Ovary (tissue), 9 donors: ENCODE data around the gene OR4F15. TPM values are rescaled to one million over a fixed set of nuclear protein-coding genes. Genes with fewer than 3 reads are reported as not detected.

Experiments
- DNase-seq, 5 donors: peaks; one replicate each; pipeline ENCODE4 v3.0.0-alpha.2; 2019 to 2020
- H3K27ac ChIP-seq, 2 donors: fragments of 200-600 bp; one replicate each; pipeline versions ENCODE4 v1.5.1 to v1.8.0; 2019 to 2022
- H3K27me3 ChIP-seq: fragments of 200-600 bp; one replicate; pipeline ENCODE4 v1.8.0; 2022
- H3K36me3 ChIP-seq: fragments of 200-600 bp; sonication (generic); one replicate; pipeline ENCODE4 v1.5.1; 2019
- H3K4me1 ChIP-seq: one replicate; pipeline ENCODE4 v1.8.1; 2013; ENCODE audit warnings: mild to moderate bottlenecking, moderate library complexity; ENCODE audit not compliant: insufficient read depth
- H3K4me3 ChIP-seq: fragments of 200-600 bp; sonication (generic); one replicate; pipeline ENCODE4 v1.5.1; 2017
- H3K9me3 ChIP-seq, 2 donors: fragments of 200-600 bp in 1 of 2; sonication (generic) in 1 of 2; one replicate each; pipeline versions ENCODE4 v1.5.1 to v1.8.1; 2013 to 2019; ENCODE audit warnings: mild to moderate bottlenecking in 1 of 2, moderate library complexity in 1 of 2
- EP300 ChIP-seq: sonication (generic); formaldehyde crosslinking; IDR thresholded peaks from one replicate; pipeline ENCODE4 v1.6.1; 2017; ENCODE audit warnings: antibody characterized with exemption
- POLR2A ChIP-seq: fragments of 450-650 bp; IDR thresholded peaks from one replicate; pipeline ENCODE4 v1.6.1; 2017; ENCODE audit warnings: antibody characterized with exemption, mild to moderate bottlenecking, moderate library complexity
- WGBS, 3 donors: extraction: QIAGEN DNeasy Blood & Tissue Kit in 1 of 3; methylation state at CpG; one replicate each; pipeline versions ENCODE4 v1.1.5 to v1.1.7; 2013 to 2017; 5-methylcytosine and 5-hydroxymethylcytosine counted together
- intact Hi-C, 4 donors: fragments of 100-400 bp; cut with DNase I; formaldehyde crosslinking; loops; one replicate each; pipeline versions ENCODE4 v1.11.0 to v1.15.1; 2022 to 2023
- polyA plus RNA-seq, 2 donors: library from polyadenylated mRNA; stranded (reverse); fragments of 200-250 nt in 1 of 2; fragments of 350-450 nt in 1 of 2; fragmentation: Illumina TruSeq in 1 of 2; extraction: RNeasy Lipid Tissue Mini Kit (QIAGEN cat#74804) in 1 of 2; gene quantifications; one replicate each; pipeline ENCODE4 v1.2.3, GENCODE V29; 2013 to 2014
- total RNA-seq, 7 donors: library from RNA; depleted of rRNA in 2 of 7; stranded (reverse); fragments of >200 nt in 2 of 7; fragmentation: NEBNext Ultra II Directional in 3 of 7; extraction: Animal tissue kit (Norgen Biotek cat#: 25700) in 3 of 7; gene quantifications; one replicate each; pipeline versions ENCODE4 v1.1.0 to v1.2.4, GENCODE V29; 2016 to 2023
- TF ChIP-seq, protein P1 (sequence below), 3 donors: fragments of 450-650 bp in 2 of 3; fragments of 200-600 bp in 1 of 3; IDR thresholded peaks; one replicate each; pipeline versions ENCODE4 v1.5.1 to v1.8.0; 2016 to 2022; ENCODE audit warnings: antibody characterized with exemption in 3 of 3, mild to moderate bottlenecking in 1 of 3
- donor health status: DM: no; HTN: no; CAD: no; lungs with moderate emphysema.
- donor health status: DM: no; HTN: no; CAD: no.
- donor health status: Bipolar disorder and iron deficiency.
- donor health status: DM: yes; HTN: yes; CAD: no.
- donor health status: DM: no; HTN: no; CAD: no.
- donor health status: DM: yes; HTN: yes; CAD: no.

The OR4F15 gene
- total and polyA plus RNA-seq, 9 donors: not detected

DNA sequence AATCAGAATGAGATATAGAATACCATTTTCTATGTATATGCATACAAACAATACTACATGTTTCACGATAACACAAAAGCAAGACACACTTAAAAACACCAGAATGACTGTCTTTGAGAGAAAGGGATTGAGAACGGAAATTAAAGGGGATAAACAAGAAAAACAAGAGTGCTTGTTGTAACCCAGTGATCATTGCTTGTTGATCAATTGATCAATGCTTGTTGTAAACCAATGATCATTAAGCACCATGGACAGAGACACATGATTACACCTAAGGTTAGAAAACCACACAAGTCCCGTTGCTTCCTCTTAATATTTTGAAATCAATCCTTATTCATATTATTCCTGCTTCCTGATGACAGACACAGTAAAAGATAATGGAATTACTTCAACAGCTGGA lies 1.1 kb upstream of the OR4F15 start:
- no peaks in the 10 kb centered on the region for H3K4me1 ChIP-seq
- no peak overlapping the region for H3K27ac ChIP-seq
- no peak overlapping the region for H3K4me3 ChIP-seq
- 46 to 55% (median 50%) methylated on average over 3 of the region's 3 CpGs for WGBS, 3 donors
- no peaks in the 10 kb centered on the region for H3K9me3 ChIP-seq
- H3K36me3 ChIP-seq: no peaks in the 10 kb centered on the region
- TF ChIP-seq EP300: no peak
- TF ChIP-seq, protein P1, sequence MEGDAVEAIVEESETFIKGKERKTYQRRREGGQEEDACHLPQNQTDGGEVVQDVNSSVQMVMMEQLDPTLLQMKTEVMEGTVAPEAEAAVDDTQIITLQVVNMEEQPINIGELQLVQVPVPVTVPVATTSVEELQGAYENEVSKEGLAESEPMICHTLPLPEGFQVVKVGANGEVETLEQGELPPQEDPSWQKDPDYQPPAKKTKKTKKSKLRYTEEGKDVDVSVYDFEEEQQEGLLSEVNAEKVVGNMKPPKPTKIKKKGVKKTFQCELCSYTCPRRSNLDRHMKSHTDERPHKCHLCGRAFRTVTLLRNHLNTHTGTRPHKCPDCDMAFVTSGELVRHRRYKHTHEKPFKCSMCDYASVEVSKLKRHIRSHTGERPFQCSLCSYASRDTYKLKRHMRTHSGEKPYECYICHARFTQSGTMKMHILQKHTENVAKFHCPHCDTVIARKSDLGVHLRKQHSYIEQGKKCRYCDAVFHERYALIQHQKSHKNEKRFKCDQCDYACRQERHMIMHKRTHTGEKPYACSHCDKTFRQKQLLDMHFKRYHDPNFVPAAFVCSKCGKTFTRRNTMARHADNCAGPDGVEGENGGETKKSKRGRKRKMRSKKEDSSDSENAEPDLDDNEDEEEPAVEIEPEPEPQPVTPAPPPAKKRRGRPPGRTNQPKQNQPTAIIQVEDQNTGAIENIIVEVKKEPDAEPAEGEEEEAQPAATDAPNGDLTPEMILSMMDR (IDR thresholded peaks at IDR 0.05): no peak
- no peak for TF ChIP-seq POLR2A
- intact Hi-C loops: no loop called here
- no peak for DNase-seq
- H3K27me3 ChIP-seq: no peaks in the 10 kb centered on the region

DNA sequence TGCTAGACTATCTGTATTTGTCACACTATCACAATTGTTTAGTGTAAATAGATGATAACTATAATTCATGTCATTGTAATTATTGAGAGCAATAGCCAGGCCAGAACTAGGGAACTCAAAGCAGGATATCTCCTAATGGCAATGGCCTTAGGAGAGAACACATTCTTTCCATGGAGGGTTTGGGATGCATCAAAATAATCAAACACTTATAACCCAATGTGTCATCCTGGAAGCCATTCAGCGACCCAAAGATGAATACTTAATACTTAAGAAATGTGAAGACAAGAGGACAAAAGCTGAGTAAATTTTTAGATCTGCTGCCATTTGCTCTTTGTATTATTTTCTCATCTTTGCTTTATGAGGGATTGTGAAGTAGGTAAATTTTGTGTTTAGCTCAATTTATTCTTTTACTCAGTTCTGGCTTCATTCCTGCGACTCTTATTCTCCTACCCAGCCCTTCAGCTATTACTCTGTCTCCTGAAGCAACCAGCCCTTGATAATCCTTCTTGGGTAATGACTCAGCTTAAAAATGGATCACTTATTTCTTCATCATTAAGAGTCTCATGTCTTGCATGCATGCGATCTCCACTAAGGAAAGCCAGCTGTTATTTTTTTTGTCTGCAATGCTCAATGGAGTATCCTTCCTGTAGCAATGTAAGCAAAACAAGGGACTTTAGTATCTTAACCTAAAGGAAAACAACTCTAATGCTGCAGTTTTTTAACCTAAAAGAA lies 2.0 kb downstream of the OR4F15 start:
- H3K36me3 ChIP-seq: no peaks in the 10 kb centered on the region
- no peaks in the 10 kb centered on the region for H3K4me1 ChIP-seq
- TF ChIP-seq EP300 (no peak), POLR2A (no peak)
- TF ChIP-seq, protein P1 (IDR thresholded peaks at IDR 0.05): no peak
- no peak for DNase-seq
- intact Hi-C loops: no loop called here
- no peak overlapping the region for H3K27ac ChIP-seq
- H3K4me3 ChIP-seq: no peak overlapping the region
- 60 to 77% (median 63%) methylated on average over 3 of the region's 3 CpGs for WGBS, 3 donors
- no peaks in the 10 kb centered on the region for H3K9me3 ChIP-seq
- no peaks in the 10 kb centered on the region for H3K27me3 ChIP-seq

GRCh38 chr15:101820781-101821180 lies 8.8 kb downstream of the OR4F15 start:
- no peak overlapping the region for H3K27ac ChIP-seq
- H3K4me3 ChIP-seq: no peak overlapping the region
- 53 to 67% (median 59%) methylated on average over 6 of the region's 6 CpGs for WGBS, 3 donors
- H3K27me3 ChIP-seq: no peaks in the 10 kb centered on the region
- no peaks in the 10 kb centered on the region for H3K9me3 ChIP-seq
- H3K36me3 ChIP-seq: no peaks in the 10 kb centered on the region
- TF ChIP-seq, protein P1 (IDR thresholded peaks at IDR 0.05): no peak
- TF ChIP-seq EP300 (no peak), POLR2A (no peak)
- DNase-seq: no peak
- intact Hi-C loops: no loop called here
- no peaks in the 10 kb centered on the region for H3K4me1 ChIP-seq

- Histone ChIP-seq H3K27me3 (no peaks in the 10 kb centered on the region), H3K4me1 (no peaks in the 10 kb centered on the region), H3K9me3 (no peaks in the 10 kb centered on the region), H3K36me3 (no peaks in the 10 kb centered on the region), H3K4me3 (no peak overlapping the region), H3K27ac (no peak overlapping the region)
- intact Hi-C loops: no loop called here
- WGBS, 3 donors: 60 to 73% (median 63%) methylated on average over 6 of the region's 6 CpGs
- DNase-seq: no peak
- TF ChIP-seq EP300 (no peak), POLR2A (no peak)
- TF ChIP-seq, protein P1 (IDR thresholded peaks at IDR 0.05): no peak
Measured at GRCh38 chr15:101827257-101827656, 15.3 kb downstream of the OR4F15 start.
